H1 (cell line): ENCODE data around the gene CCDC14. TPM values are rescaled to one million over a fixed set of nuclear protein-coding genes. Genes with fewer than 3 reads are reported as not detected.

Source experiments
- BCL11A ChIP-seq, 2 experiments: IDR thresholded peaks; one replicate each; pipeline ENCODE4 v1.6.1; 2011; ENCODE audit warnings: low read depth in 2 of 2, low read length in 2 of 2, mild to moderate bottlenecking in 2 of 2
- BRCA1 ChIP-seq: IDR thresholded peaks from 2 replicates; pipeline ENCODE4 v1.6.1; 2012; ENCODE audit warnings: low read depth, low read length, improper control_type of control experiment
- CBX5 ChIP-seq: fragments of 300-800, 300-1000 bp; sonication (generic); IDR thresholded peaks from 2 replicates; pipeline ENCODE4 v1.7.1; 2016; ENCODE audit warnings: antibody characterized with exemption, low read length, low read depth
- CREB1 ChIP-seq: IDR thresholded peaks from 2 replicates; pipeline ENCODE4 v1.6.1; 2012; ENCODE audit warnings: inconsistent platforms
- EGR1 ChIP-seq: IDR thresholded peaks from 2 replicates; pipeline ENCODE4 v1.6.1; 2011; ENCODE audit warnings: low read depth, low read length, borderline replicate concordance
- EZH2 ChIP-seq: fragments of 200-600 bp; sonication (generic); IDR thresholded peaks from 2 replicates; pipeline ENCODE4 v1.7.1; 2012; ENCODE audit warnings: low read depth, mild to moderate bottlenecking, moderate library complexity, low read length, inconsistent platforms; ENCODE audit not compliant: severe bottlenecking
- GTF2F1 ChIP-seq: IDR thresholded peaks from 2 replicates; pipeline ENCODE4 v1.6.1; 2012; ENCODE audit warnings: low read depth, low read length, improper control_type of control experiment, borderline replicate concordance
- JUND ChIP-seq: IDR thresholded peaks from 2 replicates; pipeline ENCODE4 v1.6.1; 2011; ENCODE audit warnings: mild to moderate bottlenecking, improper control_type of control experiment, low read length
- MAFK ChIP-seq: IDR thresholded peaks from 2 replicates; pipeline ENCODE4 v1.6.1; 2012; ENCODE audit warnings: low read depth, mild to moderate bottlenecking, improper control_type of control experiment, low read length
- MAX ChIP-seq: IDR thresholded peaks from 2 replicates; pipeline ENCODE4 v1.6.1; 2012; ENCODE audit warnings: inconsistent platforms
- NRF1 ChIP-seq: IDR thresholded peaks from 2 replicates; pipeline ENCODE4 v1.6.1; 2011; ENCODE audit warnings: mild to moderate bottlenecking, low read depth, low read length, improper control_type of control experiment
- POLR2A ChIP-seq, 2 experiments: IDR thresholded peaks; 1 replicate in 1 of 2; 2 replicates in 1 of 2; pipeline ENCODE4 v1.6.1; 2011; ENCODE audit warnings: low read depth in 2 of 2, low read length in 2 of 2, mild to moderate bottlenecking in 2 of 2; ENCODE audit errors: control extremely low read depth in 1 of 2
- POLR2AphosphoS5 ChIP-seq: IDR thresholded peaks from 2 replicates; pipeline ENCODE4 v1.6.1; 2011; ENCODE audit warnings: low read depth, low read length
- POU5F1 ChIP-seq: IDR thresholded peaks from 2 replicates; pipeline ENCODE4 v1.6.1; 2011; ENCODE audit warnings: low read depth, mild to moderate bottlenecking, low read length, moderate library complexity
- RAD21 ChIP-seq, 2 experiments: IDR thresholded peaks in 1 of 2; conservative IDR thresholded peaks in 1 of 2; 2 replicates each; pipeline ENCODE4 v1.6.1; 2011; ENCODE audit warnings: low read depth in 2 of 2, low read length in 2 of 2, improper control_type of control experiment in 1 of 2, inconsistent platforms in 1 of 2, mild to moderate bottlenecking in 1 of 2, moderate library complexity in 1 of 2
- RFX5 ChIP-seq: IDR thresholded peaks from 2 replicates; pipeline ENCODE4 v1.6.1; 2011; ENCODE audit warnings: low read depth, low read length, improper control_type of control experiment, borderline replicate concordance
- SIRT6 ChIP-seq: IDR thresholded peaks from one replicate; pipeline ENCODE4 v1.7.1; 2012; ENCODE audit warnings: low read length, inconsistent platforms
- SIX5 ChIP-seq: IDR thresholded peaks from 2 replicates; pipeline ENCODE4 v1.6.1; 2011; ENCODE audit warnings: mild to moderate bottlenecking, low read depth, low read length
- TAF7 ChIP-seq: optimal IDR thresholded peaks from 2 replicates; pipeline ENCODE3; 2011; ENCODE audit warnings: low read depth, mild to moderate bottlenecking, inconsistent platforms, low read length, moderate library complexity, borderline replicate concordance
- TBP ChIP-seq: IDR thresholded peaks from 2 replicates; pipeline ENCODE4 v1.6.1; 2011; ENCODE audit warnings: low read depth, low read length, improper control_type of control experiment
- TCF12 ChIP-seq: IDR thresholded peaks from 2 replicates; pipeline ENCODE4 v1.6.1; 2011; ENCODE audit warnings: low read depth, mild to moderate bottlenecking, low read length
- YY1 ChIP-seq: IDR thresholded peaks from 2 replicates; pipeline ENCODE4 v1.6.1; 2011; ENCODE audit warnings: low read depth, mild to moderate bottlenecking, low read length
- polyA plus RNA-seq, 7 experiments: library from polyadenylated mRNA; depleted of rRNA in 3 of 7; stranded (reverse) in 5 of 7; unstranded in 2 of 7; fragments of >200 nt in 5 of 7; fragments of 200-250 nt in 2 of 7; gene quantifications; 1 replicate in 5 of 7; 2 replicates in 1 of 7; 4 replicates in 1 of 7; pipeline versions ENCODE4 v1.2.1 to v1.2.3, GENCODE V29; 2011 to 2013; ENCODE audit warnings: missing spikeins in 2 of 7, mixed read lengths in 2 of 7
- total RNA-seq: library from RNA; stranded (reverse); fragmentation: NEBNext Ultra II Directional; extraction: Animal tissue kit (Norgen Biotek cat#: 25700); gene quantifications from 2 replicates; pipeline ENCODE4 v1.2.1, GENCODE V29; 2021
- TF ChIP-seq, protein P1 (sequence below): IDR thresholded peaks from 2 replicates; pipeline ENCODE4 v1.6.1; 2012; ENCODE audit warnings: inconsistent platforms
- TF ChIP-seq, protein P2 (sequence below): IDR thresholded peaks from 2 replicates; pipeline ENCODE4 v1.6.1; 2011; ENCODE audit warnings: low read depth, mild to moderate bottlenecking, low read length; ENCODE audit not compliant: insufficient read depth

Gene CCDC14
- total and polyA plus RNA-seq, 2 of the 8 experiments (the other 6 are each of a cell fraction or from before 2014, with no cell fraction given): 53.6 to 95.7 TPM

DNA sequence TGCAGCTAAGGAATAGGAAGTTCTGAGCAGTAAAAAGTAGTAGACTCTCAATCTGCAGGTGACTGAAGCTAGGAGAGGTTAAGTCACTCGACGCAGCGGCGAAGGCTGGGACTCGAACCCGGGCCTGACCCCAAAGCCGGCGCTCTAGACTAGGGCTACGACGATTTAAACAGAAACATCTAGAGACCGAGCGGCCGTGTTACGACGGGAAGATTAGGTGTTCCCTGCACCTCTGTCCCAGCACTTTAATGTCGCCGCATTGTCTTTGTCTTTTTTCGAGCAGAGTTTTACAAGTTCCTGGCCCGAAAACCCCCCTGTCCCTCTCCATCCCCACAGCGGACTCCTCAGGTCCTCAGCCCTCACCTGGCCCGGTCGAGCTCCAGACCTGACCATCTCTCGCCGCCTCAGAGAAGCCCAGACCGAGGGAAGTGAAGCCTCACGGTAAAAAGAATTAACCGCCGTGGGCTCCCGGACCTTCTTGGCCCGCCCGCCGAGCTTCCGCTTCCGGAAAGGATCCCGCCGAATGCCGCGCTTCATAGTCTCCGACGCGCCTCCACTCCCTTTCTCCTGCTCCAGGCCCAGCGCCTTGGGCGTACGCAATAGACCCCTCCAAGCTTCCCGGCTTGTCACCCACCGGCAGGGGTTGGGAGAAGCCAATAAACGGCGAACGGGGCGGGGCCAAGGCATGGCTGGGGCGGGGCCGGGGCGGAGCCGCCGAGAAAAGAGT is at the start of gene CCDC14 (continued):
- TF ChIP-seq, protein P1, sequence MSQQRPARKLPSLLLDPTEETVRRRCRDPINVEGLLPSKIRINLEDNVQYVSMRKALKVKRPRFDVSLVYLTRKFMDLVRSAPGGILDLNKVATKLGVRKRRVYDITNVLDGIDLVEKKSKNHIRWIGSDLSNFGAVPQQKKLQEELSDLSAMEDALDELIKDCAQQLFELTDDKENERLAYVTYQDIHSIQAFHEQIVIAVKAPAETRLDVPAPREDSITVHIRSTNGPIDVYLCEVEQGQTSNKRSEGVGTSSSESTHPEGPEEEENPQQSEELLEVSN: peak; percentile 63; the same call in 1 of the 2 replicates
- TF ChIP-seq EGR1 (0 out of 2 replicates have a peak, but pooled peaks have one; percentile 49), BRCA1 (no peak), SIRT6 (no peak), EZH2 (no peak), MAX (peak; percentile 46), NRF1 (no peak), MAFK (no peak), RAD21 (IDR thresholded peaks at IDR 0.05 in 1 of 2, conservative IDR thresholded peaks at IDR 0.05 in 1 of 2; ENCODE audit: low read depth in 2 of 2, low read length in 2 of 2) (peak in 1 of 2 experiments; percentile 10; a peak in 1 of 4 replicates), POU5F1 (no peak), POLR2A (IDR thresholded peaks at IDR 0.05; ENCODE audit: control extremely low read depth in 1 of 2, low read depth in 2 of 2, low read length in 2 of 2) (peak; percentile 81 to 86), POLR2AphosphoS5 (peak; percentile 72; the same call in 1 of the 2 replicates), JUND (no peak), TBP (peak; percentile 85), SIX5 (no peak), TAF7 (peak; percentile 78), BCL11A (IDR thresholded peaks at IDR 0.05; ENCODE audit: low read depth in 2 of 2, low read length in 2 of 2) (no peak), GTF2F1 (no peak), YY1 (no peak; the same call in 1 of the 2 replicates), RFX5 (no peak), CBX5 (no peak), CREB1 (peak; percentile 45; the same call in 1 of the 2 replicates), TCF12 (no peak)
- TF ChIP-seq, protein P2, sequence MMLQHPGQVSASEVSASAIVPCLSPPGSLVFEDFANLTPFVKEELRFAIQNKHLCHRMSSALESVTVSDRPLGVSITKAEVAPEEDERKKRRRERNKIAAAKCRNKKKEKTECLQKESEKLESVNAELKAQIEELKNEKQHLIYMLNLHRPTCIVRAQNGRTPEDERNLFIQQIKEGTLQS: no peak
